Measurements from ENCODE around the gene REEP3.

Gene REEP3

GRCh38 chr10:63521416-63522276 lies 445 bp downstream of the REEP3 start (continued):
- TF ChIP-seq ZNF350 (tag by site-specific recombination; IDR thresholded peaks at IDR 0.05) (no peak), ZNF558 (tag by site-specific recombination; IDR thresholded peaks at IDR 0.05) (peak; percentile 34; the same call in 1 of the 2 replicates), ZNF16 (tag by site-specific recombination; IDR thresholded peaks at IDR 0.05; ENCODE audit: low read depth) (no peak), ZNF530 (tag by site-specific recombination; IDR thresholded peaks at IDR 0.05; ENCODE audit: low read depth) (no peak), ZNF202 (tag by site-specific recombination; IDR thresholded peaks at IDR 0.05; ENCODE audit: borderline replicate concordance) (no peak), ZNF670 (tag by site-specific recombination; IDR thresholded peaks at IDR 0.05; ENCODE audit: low read depth) (no peak), HOXD13 (CRISPR knock-in tag; IDR thresholded peaks at IDR 0.05; ENCODE audit: borderline replicate concordance) (no peak), PRDM10 (tag by site-specific recombination; IDR thresholded peaks at IDR 0.05) (no peak), ZSCAN5A (tag by site-specific recombination; IDR thresholded peaks at IDR 0.05) (no peak), ZNF596 (tag by site-specific recombination; IDR thresholded peaks at IDR 0.05) (no peak; the same call in 1 of the 2 replicates), ZNF777 (tag by site-specific recombination; IDR thresholded peaks at IDR 0.05; ENCODE audit: borderline replicate concordance) (no peak), ZNF501 (tag by site-specific recombination; IDR thresholded peaks at IDR 0.05) (peak; percentile 40), YY1 (tag by site-specific recombination; IDR thresholded peaks at IDR 0.05) (0 out of 2 replicates have a peak, but pooled peaks have one; percentile 16), ZNF76 (tag by site-specific recombination; IDR thresholded peaks at IDR 0.05; ENCODE audit: borderline replicate concordance, low read depth) (peak; percentile 39), ZBTB1 (tag by site-specific recombination; IDR thresholded peaks at IDR 0.05) (no peak), GFI1B (tag by site-specific recombination; IDR thresholded peaks at IDR 0.05) (no peak), ZNF629 (tag by site-specific recombination; IDR thresholded peaks at IDR 0.05) (no peak), HOXA7 (CRISPR knock-in tag; IDR thresholded peaks at IDR 0.05; ENCODE audit: borderline replicate concordance) (no peak), CTCF (tag by site-specific recombination; IDR thresholded peaks at IDR 0.05) (peak; percentile 62), GLI4 (tag by site-specific recombination; IDR thresholded peaks at IDR 0.05) (peak; percentile 65; the same call in 1 of the 2 replicates), ZNF18 (tag by site-specific recombination; IDR thresholded peaks at IDR 0.05) (no peak), BCL11B (tag by site-specific recombination; IDR thresholded peaks at IDR 0.05; ENCODE audit: low read depth) (no peak), ZNF341 (tag by site-specific recombination; IDR thresholded peaks at IDR 0.05; ENCODE audit: low read depth) (no peak), ZBTB21 (tag by site-specific recombination; IDR thresholded peaks at IDR 0.05) (no peak), AEBP2 (tag by site-specific recombination; IDR thresholded peaks at IDR 0.05; ENCODE audit: borderline replicate concordance) (no peak), ZNF239 (tag by site-specific recombination; IDR thresholded peaks at IDR 0.05) (no peak), OVOL3 (tag by site-specific recombination; IDR thresholded peaks at IDR 0.05) (no peak), ZFHX2 (tag by site-specific recombination; conservative IDR thresholded peaks at IDR 0.05) (peak; percentile 25; the same call in 1 of the 2 replicates), ZNF404 (tag by site-specific recombination; IDR thresholded peaks at IDR 0.05) (no peak)
